Inferior parietal cortex (tissue), 1 donor: ENCODE results near the gene MYRFL.

ENCODE experiments used
- DNase-seq: peaks from one replicate; pipeline ENCODE4 v3.0.0-alpha.2; 2016; ENCODE audit errors: extremely low spot score

Gene MYRFL

DNA sequence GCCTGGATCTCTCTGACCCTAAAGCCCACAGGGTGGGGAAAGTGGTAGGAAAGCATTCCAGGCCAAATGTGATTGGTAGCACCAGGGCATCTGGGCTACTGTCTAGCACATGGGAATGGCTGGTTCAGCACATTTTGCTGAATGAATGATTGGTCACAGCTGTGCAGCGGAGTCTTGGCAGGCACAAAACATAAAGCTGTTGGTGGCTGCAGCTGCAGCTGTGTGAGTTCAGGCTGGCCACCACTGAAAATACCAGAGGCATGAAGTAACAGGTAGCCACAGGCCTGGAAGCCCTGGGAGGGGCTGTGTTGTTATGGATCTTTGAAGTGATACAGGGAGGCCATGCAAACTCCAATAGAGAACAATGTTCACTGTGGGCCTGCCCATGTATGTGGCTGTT lies 72.7 kb downstream of the MYRFL start:
- peak; percentile 39 for DNase-seq

DNA sequence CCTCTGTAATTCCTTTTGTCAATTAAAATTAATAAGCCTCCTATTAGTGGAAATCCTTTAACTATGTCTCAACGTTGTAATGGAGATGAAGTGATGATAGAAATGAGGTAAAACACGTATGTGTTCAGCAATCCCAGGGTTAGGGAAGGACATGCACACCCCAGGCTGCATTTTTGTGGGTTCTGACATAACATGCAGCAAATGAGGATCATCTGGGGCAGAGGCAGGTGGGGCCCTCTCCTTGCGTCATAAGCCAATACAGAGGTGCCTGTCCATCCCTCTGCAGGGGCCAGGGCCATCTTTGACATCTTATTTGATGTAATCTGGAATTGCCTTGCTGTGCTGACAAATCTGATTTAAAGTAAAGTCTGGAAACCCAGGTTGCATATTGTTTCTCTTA lies 73.2 kb downstream of the MYRFL start:
- DNase-seq, result no peak

- DNase-seq, result peak; percentile 96
Measured at GRCh38 chr12:69900720-69901131, 75.7 kb downstream of the MYRFL start.

DNA sequence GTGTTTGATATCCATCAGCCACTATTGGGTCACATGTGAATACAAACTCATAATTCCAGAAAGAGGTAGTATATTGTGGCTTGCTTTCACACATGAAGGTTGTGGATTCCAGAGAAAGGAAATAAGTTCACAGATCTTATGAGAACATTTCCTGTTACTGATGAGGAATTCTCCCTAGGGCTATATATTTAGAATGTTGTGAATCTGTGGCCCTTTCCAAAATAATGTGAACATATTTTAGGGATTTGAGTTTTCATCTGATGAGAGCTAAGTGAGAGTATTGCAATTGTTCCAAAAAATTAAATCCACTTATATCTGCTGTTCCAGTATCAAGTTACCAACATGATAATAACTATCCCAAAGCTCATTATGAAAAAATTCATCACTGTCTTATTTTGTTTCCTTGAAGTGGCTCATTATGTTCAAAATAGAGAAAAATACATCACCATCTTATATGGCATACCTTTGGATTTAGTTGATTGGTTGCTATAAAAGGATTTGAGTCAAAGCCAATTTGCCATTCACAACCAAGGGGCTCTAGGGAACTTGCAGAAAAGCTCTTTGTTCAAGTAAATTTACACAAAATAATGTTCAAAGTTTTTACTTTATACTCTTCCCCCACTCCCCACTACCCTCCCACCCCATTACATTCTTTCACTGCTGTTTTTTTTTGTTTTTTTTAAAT lies 76.3 kb downstream of the MYRFL start:
- DNase-seq, result no peak

GRCh38 chr12:69903548-69903947 lies 78.5 kb downstream of the MYRFL start:
- DNase-seq, result no peak

GRCh38 chr12:69904777-69905176 lies 79.8 kb downstream of the MYRFL start:
- no peak for DNase-seq

GRCh38 chr12:69905801-69906200 lies 80.8 kb downstream of the MYRFL start:
- no peak for DNase-seq

- no peak for DNase-seq
Measured at GRCh38 chr12:69906411-69907216, 81.6 kb downstream of the MYRFL start.

DNA sequence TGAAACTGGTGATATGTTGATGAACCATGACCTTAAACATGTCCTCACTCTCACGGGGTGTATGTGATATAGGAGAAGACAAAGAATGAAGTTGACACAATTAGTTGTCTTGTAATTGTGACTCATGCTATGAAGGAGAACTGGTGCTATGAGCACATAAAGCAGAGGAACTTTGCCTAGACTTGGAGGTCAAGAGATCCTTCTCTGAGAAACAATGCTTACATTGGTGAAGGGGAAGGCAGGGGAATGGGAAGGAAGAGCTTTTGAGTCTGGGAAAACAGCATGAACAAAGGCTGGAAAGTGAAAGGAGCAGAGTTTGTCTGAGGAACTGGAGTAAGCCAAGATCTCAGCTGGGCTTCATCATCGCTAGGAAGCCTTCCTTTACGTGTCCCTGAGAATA lies 83.2 kb downstream of the MYRFL start:
- no peak for DNase-seq

GRCh38 chr12:69910694-69911093 lies 85.7 kb downstream of the MYRFL start:
- no peak for DNase-seq

GRCh38 chr12:69913526-69913925 lies 88.5 kb downstream of the MYRFL start:
- no peak for DNase-seq

DNA sequence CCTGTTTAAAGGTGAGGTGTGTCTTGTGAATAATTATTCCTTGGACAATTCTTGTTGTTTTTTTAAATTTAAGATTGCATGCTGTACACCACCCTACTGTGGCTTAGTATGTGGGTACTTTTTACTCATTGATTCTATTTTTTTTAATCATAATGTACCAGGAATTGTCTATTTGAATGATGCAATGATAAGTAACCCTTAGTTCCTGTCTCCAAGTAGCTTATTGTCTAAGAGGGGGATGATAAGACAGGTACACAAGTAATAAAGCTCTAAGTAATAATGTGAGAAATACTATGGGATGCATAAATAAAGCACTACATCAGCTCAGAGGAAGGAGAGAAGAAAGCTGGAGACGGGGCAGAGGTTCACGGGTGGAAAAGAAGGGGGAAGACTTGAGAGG lies 90.9 kb downstream of the MYRFL start:
- DNase-seq, result no peak

DNA sequence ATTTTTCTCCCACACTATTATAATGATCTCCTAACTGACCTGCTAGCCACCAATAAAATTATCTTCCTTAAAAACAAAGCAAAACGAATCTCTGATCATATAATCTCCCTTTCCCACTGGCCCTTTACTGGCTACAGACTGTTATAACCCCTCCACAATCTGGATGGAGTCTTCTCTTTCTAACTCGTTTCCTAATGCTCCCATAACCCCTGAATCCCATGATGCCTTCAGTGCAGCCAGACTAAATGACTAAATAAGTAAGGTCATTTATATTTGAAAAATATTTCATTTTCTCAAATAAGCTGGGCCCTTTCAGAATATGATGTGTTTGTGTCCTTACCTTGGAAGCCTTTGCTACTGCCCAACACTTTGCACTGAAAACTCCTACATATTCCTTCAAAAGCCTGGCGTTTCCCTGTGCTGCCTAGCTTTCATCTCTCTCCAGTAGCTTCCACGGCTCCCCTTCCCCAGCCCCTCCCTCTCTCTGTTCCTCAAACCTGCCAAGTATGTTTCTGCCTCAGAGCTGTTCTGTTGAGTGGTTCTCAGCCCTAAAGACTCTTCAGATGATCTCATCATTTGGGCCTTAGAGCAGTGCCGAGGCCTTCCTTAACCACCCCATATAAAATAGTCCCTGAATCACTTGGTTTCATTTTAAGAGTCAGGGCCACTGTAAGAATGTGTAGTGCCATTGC lies 91.7 kb downstream of the MYRFL start:
- no peak for DNase-seq

- DNase-seq, result no peak
Measured at GRCh38 chr12:69918287-69918686, 93.3 kb downstream of the MYRFL start.

DNA sequence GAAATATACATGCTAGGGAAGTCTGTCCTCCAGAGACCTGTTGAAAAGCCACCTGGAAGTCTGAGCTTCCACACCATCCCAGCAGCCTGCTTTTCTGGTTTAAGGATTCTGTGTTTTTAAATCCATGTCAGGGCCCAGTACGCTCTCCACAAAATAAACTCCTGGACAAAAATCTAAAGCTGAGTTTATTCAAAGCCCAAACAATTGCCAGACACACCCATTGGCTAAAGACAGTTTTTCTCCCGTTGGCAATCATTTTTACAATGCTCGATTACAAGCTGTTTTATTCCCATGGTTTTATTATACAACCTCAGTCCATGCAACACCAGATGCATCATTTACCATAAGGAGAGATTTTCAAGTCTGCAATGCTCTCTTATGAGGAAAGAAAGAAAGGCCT lies 94.5 kb downstream of the MYRFL start:
- no peak for DNase-seq

- DNase-seq, result no peak
Measured at GRCh38 chr12:69921831-69922230, 96.8 kb downstream of the MYRFL start.

DNA sequence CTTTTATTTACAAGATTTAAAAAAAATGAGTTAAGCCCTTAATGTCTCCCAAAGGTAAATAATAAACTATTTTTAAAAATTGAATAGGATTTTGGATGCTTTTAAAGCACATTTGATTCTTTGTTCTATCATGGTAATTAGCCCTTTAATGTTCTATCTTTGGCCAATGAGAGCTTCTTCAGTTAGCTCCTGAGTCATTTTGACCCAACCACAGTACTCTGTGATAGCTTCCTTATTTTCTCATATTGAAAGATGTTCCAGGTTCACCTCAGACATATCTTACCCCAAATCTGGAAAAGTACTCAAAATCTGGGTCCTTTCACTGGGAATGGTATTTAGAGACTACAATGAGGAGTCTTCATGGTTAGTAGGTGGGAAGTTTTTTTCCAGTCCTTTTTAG lies 98.0 kb downstream of the MYRFL start:
- no peak for DNase-seq

- DNase-seq, result no peak
Measured at GRCh38 chr12:69925291-69925690, 100.3 kb downstream of the MYRFL start.

DNA sequence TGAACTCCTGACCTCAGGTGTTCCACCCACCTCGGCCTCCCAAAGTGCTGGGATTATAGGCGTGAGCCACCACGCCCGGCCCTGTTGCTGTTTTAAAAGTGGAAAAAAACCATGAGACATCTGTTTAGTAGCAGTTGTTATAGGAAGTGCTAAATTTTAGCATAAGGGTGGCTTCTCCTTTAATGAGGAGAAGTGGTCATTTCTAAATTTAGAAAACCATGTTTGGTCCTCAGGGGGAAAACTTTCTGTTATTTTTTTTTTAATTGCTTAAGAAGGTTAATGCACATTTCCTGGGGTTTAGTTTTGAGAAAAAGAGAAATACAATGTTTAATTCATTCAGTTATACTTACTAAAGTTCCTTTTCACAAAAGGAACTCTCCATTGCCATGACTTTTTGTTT lies 102.1 kb downstream of the MYRFL start:
- no peak for DNase-seq

DNA sequence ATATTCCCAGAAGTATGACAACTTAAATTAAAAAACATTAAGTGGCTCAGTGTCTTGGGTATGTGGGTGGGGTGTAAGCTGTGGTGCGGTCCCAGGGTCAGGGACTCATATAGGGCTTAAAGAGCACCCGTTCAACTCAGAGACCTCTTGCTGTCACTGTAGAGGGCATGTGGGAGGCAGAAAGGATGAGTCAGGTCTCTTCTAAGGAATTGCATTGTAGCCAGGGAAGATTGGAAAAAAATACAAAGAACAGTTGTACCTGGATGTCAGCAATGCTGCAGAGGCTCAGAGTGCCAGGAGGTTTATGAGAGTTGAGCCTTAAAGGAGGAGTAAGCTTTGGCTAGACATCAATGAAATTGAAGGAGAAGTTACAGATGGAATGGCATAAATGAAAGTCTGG lies 104.1 kb downstream of the MYRFL start:
- no peak for DNase-seq

DNA sequence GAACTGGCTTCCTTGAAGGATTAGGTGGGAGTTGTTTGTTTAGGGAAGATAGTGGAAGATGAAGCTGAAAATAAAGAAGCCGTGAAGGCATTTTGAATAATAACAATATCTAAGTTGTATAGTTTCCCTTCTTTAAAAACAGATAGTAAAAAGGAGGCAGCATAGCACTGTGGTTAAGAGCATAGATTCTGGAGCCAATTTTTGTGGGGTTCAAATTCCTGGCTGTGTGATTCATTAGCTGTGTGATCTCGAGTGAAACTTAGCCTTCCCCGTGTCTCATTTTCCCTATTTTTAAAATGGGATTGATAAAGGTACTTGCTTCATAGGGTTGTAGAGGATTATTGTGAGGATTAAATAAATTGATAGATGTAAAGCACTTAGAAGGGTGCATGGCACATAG lies 104.5 kb downstream of the MYRFL start:
- no peak for DNase-seq

- no peak for DNase-seq
Measured at GRCh38 chr12:69931569-69931968, 106.5 kb downstream of the MYRFL start.

DNA sequence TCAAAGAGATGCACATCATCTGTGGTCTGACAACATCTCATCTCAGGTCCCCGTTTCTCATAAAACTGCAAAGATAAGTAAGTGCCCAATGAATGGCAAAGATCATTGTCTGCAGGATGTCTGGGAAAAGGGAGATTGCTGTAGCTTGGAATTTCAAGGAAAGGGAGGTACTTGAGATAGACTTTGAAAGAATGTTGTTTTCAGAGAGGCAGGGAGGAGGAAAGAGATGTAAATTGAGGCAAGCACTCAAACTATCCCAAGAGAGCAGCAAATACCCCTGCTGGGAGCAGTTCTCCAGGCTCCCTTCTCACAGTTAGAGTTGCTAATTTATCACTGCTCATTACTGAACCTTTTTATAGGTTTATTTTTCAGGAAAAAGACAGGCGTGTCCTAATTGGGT lies 107.1 kb downstream of the MYRFL start:
- no peak for DNase-seq
